ENCODE measurements around the gene ANKRD6. TPM values are rescaled to one million over a fixed set of nuclear protein-coding genes. Genes with fewer than 3 reads are reported as not detected.

The ANKRD6 gene
- total and polyA plus RNA-seq, 2 donors (not counting 3 experiments of a cell fraction or from before 2014, with no cell fraction given): 3.4 to 9.6 TPM

- Histone ChIP-seq H3K9me3 (replicated peaks; ENCODE audit: control insufficient read depth, insufficient read depth, low read length) (no peaks in the 10 kb centered on the region), H2AFZ (ENCODE audit: low read depth, low read length) (no peak overlapping the region), H3K36me3 (ENCODE audit: control insufficient read depth in 2 of 2, extremely low read depth in 1 of 2, insufficient read depth in 2 of 2, low read length in 2 of 2) (no peaks in the 10 kb centered on the region), H3K4me3 (replicated peaks in 1 of 3; ENCODE audit: insufficient read depth in 1 of 3, low read depth in 1 of 3, low read length in 3 of 3) (no peak overlapping the region), H3K79me2 (ENCODE audit: control insufficient read depth, insufficient read depth, low read length) (no peaks in the 10 kb centered on the region), H3K9me1 (replicated peaks; ENCODE audit: control insufficient read depth, extremely low read depth, insufficient read depth, low read length) (no peaks in the 10 kb centered on the region), H3K27me3 (ENCODE audit: control insufficient read depth in 2 of 2, insufficient read depth in 2 of 2, low read length in 2 of 2) (peaks cover 0 to 1% of the 10 kb centered on the region in 2 experiments), H3K4me2 (ENCODE audit: insufficient read depth, low read length) (no peak overlapping the region), H3K9ac (replicated peaks; ENCODE audit: extremely low read depth, insufficient read depth, low read length) (no peak overlapping the region), H3K27ac (ENCODE audit: insufficient read depth, low read depth, low read length) (no peak overlapping the region), H3K4me1 (ENCODE audit: control insufficient read depth, extremely low read depth, insufficient read depth, low read length) (no peaks in the 10 kb centered on the region), H4K20me1 (replicated peaks; ENCODE audit: control insufficient read depth, extremely low read depth, insufficient read depth, low read length) (no peaks in the 10 kb centered on the region)
- dilution Hi-C loops (cut with MboI; ENCODE audit: extremely low pct_ligation_motif_present, low sequenced_read_pairs) (loop anchor here (5.0 kb wide), 1 partner anchor 52 kb away; no protein-coding TSS in a partner anchor), intact Hi-C loops (cut with micrococcal nuclease) (no loop called here)
- no TSS peak for BruUV-seq (replicated peaks)
- no peak for TF ChIP-seq MAX (IDR thresholded peaks at IDR 0.05; ENCODE audit: insufficient read depth, insufficient read length)
- no peak for TF ChIP-seq POLR2A (IDR thresholded peaks at IDR 0.05; ENCODE audit: low read depth, low read length)
- TF ChIP-seq EZH2 (IDR thresholded peaks at IDR 0.05; ENCODE audit: borderline replicate concordance, low read depth, low read length, severe bottlenecking): no peak
- no peak for TF ChIP-seq CTCF (IDR thresholded peaks at IDR 0.05; ENCODE audit: extremely low read depth in 1 of 2, insufficient read depth in 1 of 2, low read depth in 1 of 2, low read length in 2 of 2)
- TF ChIP-seq MYC (IDR thresholded peaks at IDR 0.05; ENCODE audit: low read depth, low read length): no peak
- no peak for TF ChIP-seq GATA2 (IDR thresholded peaks at IDR 0.05; ENCODE audit: insufficient read depth, insufficient read length, low read depth, low read length)
- TF ChIP-seq POLR2AphosphoS5 (IDR thresholded peaks at IDR 0.05; ENCODE audit: insufficient read depth, low read depth, low read length): no peak
- no peak for TF ChIP-seq JUN (IDR thresholded peaks at IDR 0.05; ENCODE audit: borderline replicate concordance, insufficient read depth, insufficient read length, low read depth)
- no peak for TF ChIP-seq FOS (IDR thresholded peaks at IDR 0.05; ENCODE audit: borderline replicate concordance, insufficient read depth, low read length)
- FAIRE-seq (no peak), DNase-seq (ENCODE audit: low read depth, low spot score) (no peak)
- POLR2A ChIA-PET: no interaction called here
- CTCF ChIA-PET: no interaction called here
Measured at GRCh38 chr6:89510393-89510792, 77.4 kb downstream of the ANKRD6 start.
